GM12878 (cell line): ENCODE measurements around the gene SLF2. TPM values are rescaled to one million over a fixed set of nuclear protein-coding genes. Genes with fewer than 3 reads are reported as not detected.
"Not testable (repeated sequence)": the region's sequence is repeated elsewhere in the genome, so short reads cannot be mapped to it uniquely, and the experiment has no call there.

Experiments used
- ATAC-seq: fragments of 200-7000 bp; cut with Tn5 transposase; 3 replicates; pipeline ENCODE4 v1.9.1; 2020; ENCODE audit warnings: mild to moderate bottlenecking, moderate library complexity
- BruUV-seq: library from RNA; stranded (reverse); fragments of 400-500 nt; replicated peaks from 2 replicates; lab custom pipeline; 2021; lab: Mats Ljungman, UMichigan
- CTCF ChIA-PET: fragments of 300-600 bp; sonication (Branson Sonifier 250); formaldehyde crosslinking; extraction: SDS; loops from one replicate; lab custom pipeline; 2021; ENCODE audit warnings: inconsistent platforms; lab: Yijun Ruan, JAX
- POLR2A ChIA-PET: fragments of 350-600 bp; formaldehyde crosslinking; extraction: SDS; loops from one replicate; lab custom pipeline; 2021; ENCODE audit warnings: inconsistent platforms; lab: Charles Lee
- RAD21 ChIA-PET: fragments of 300-600 bp; sonication (Branson Sonifier 250); formaldehyde crosslinking; loops from one replicate; lab custom pipeline; 2023; ENCODE audit warnings: antibody characterized with exemption; ENCODE audit not compliant: unreplicated experiment; lab: Charles Lee
- SMC1A ChIA-PET: fragments of 300-600 bp; sonication (Branson Sonifier 250); formaldehyde crosslinking; loops from one replicate; lab custom pipeline; 2023; ENCODE audit not compliant: unreplicated experiment, uncharacterized antibody; lab: Charles Lee
- DNase-seq: peaks from one replicate; pipeline ENCODE4 v3.0.0-alpha.2; 2011; ENCODE audit warnings: low read depth, low spot score
- FAIRE-seq: peaks from 3 replicates; lab custom pipeline; 2011; peaks lifted over from hg19 to GRCh38; lab: Jason Lieb, UNC
- H2AFZ ChIP-seq: 2 replicates; pipeline ENCODE4 v1.6.0; 2011; ENCODE audit warnings: low read depth, low read length, control low read depth; ENCODE audit not compliant: control insufficient read depth
- H3K27ac ChIP-seq: 2 replicates; pipeline ENCODE4 v1.5.1; 2011; ENCODE audit warnings: control low read depth; ENCODE audit not compliant: control insufficient read depth, insufficient read depth
- H3K27me3 ChIP-seq, 2 experiments: replicated peaks in 1 of 2; 2 replicates each; pipeline versions ENCODE4 v1.6.0 to v1.6.1; 2011; ENCODE audit warnings: low read length in 1 of 2; ENCODE audit not compliant: control insufficient read depth in 2 of 2, insufficient read depth in 2 of 2
- H3K36me3 ChIP-seq, 2 experiments: 2 replicates each; pipeline ENCODE4 v1.5.1; 2011; ENCODE audit warnings: low read length in 1 of 2; ENCODE audit not compliant: control insufficient read depth in 2 of 2, insufficient read depth in 2 of 2
- H3K4me1 ChIP-seq: 2 replicates; pipeline ENCODE4 v1.6.1; 2011; ENCODE audit warnings: mild to moderate bottlenecking, low read length, moderate library complexity, mixed read lengths; ENCODE audit not compliant: control insufficient read depth, insufficient read depth
- H3K4me2 ChIP-seq: 2 replicates; pipeline ENCODE4 v1.6.0; 2011; ENCODE audit warnings: control low read depth; ENCODE audit not compliant: control insufficient read depth, insufficient read depth
- H3K4me3 ChIP-seq: fragments of 200-600 bp; sonication (generic); 2 replicates; pipeline ENCODE4 v1.5.1; 2016
- H3K79me2 ChIP-seq: 2 replicates; pipeline ENCODE4 v1.6.0; 2011; ENCODE audit warnings: low read length; ENCODE audit not compliant: control insufficient read depth, insufficient read depth
- H3K9ac ChIP-seq: 2 replicates; pipeline ENCODE4 v1.8.0; 2011; ENCODE audit warnings: low read length, control low read depth, mixed read lengths; ENCODE audit not compliant: control insufficient read depth, insufficient read depth
- H3K9me3 ChIP-seq: replicated peaks from 3 replicates; pipeline ENCODE4 v1.5.1; 2011; ENCODE audit warnings: mild to moderate bottlenecking, low read length; ENCODE audit not compliant: control insufficient read depth, insufficient read depth
- H4K20me1 ChIP-seq: 2 replicates; pipeline ENCODE4 v1.6.0; 2011; ENCODE audit not compliant: control insufficient read depth, insufficient read depth
- BCL3 ChIP-seq: IDR thresholded peaks from 2 replicates; pipeline ENCODE4 v1.6.1; 2011; ENCODE audit warnings: borderline replicate concordance, low read depth, mild to moderate bottlenecking, moderate library complexity, low read length; ENCODE audit not compliant: insufficient read depth, poor library complexity, severe bottlenecking
- ESRRA ChIP-seq: IDR thresholded peaks from 2 replicates; pipeline ENCODE4 v1.6.1; 2012; ENCODE audit warnings: mild to moderate bottlenecking, low read length, improper control_type of control experiment
- NR2C1 ChIP-seq: fragments of 450-650 bp; IDR thresholded peaks from 2 replicates; pipeline ENCODE4 v1.6.1; 2017; ENCODE audit warnings: antibody characterized with exemption, mild to moderate bottlenecking, moderate library complexity
- NR2F1 ChIP-seq: fragments of 450-650 bp; conservative IDR thresholded peaks from 2 replicates; pipeline ENCODE4 v1.6.1; 2017; ENCODE audit warnings: mild to moderate bottlenecking
- WGBS: methylation state at CpG from one replicate; pipeline ENCODE4 v1.1.6; 2016; ENCODE audit warnings: low lambda C conversion rate; ENCODE audit not compliant: insufficient replicate concordance, insufficient coverage; ENCODE audit errors: missing lambda C conversion rate; 5-methylcytosine and 5-hydroxymethylcytosine counted together
- in situ Hi-C: fragments of 300-500 bp; cut with MboI; formaldehyde crosslinking; loops from 9 replicates; pipeline ENCODE4 v1.14.3; 2018; ENCODE audit warnings: mixed read lengths
- intact Hi-C: fragments of 100-400 bp; cut with micrococcal nuclease; formaldehyde crosslinking; loops from one replicate; pipeline ENCODE4 v1.14.2; 2022; ENCODE audit not compliant: unreplicated experiment
- polyA plus RNA-seq, 11 experiments: library from polyadenylated mRNA; depleted of rRNA in 4 of 11; unstranded in 6 of 11; stranded (reverse) in 5 of 11; fragments of >200 nt; fragmentation: Nextera tagmentation in 4 of 11; fragmentation: Illumina TruSeq in 1 of 11; extraction: Ambion mirVana in 4 of 11; extraction: Trizol in 1 of 11; gene quantifications; 1 replicate in 1 of 11; 2 replicates in 10 of 11; pipeline versions ENCODE4 v1.2.1 to v1.2.3, GENCODE V29; 2011 to 2016; ENCODE audit warnings: inconsistent platforms in 2 of 11, missing spikeins in 2 of 11, low read depth in 1 of 11
- total RNA-seq, 4 experiments: library from RNA; depleted of rRNA in 3 of 4; stranded (reverse); fragments of >200 nt in 3 of 4; fragmentation: Illumina TruSeq in 1 of 4; extraction: Trizol in 1 of 4; gene quantifications; 2 replicates each; pipeline versions ENCODE4 v1.2.1 to v1.2.3, GENCODE V29; 2013 to 2021

Gene SLF2
- total and polyA plus RNA-seq, 10 of the 15 experiments (the other 5 are each of a cell fraction or from before 2014, with no cell fraction given): 3.0 to 25.2 (median 17.9) TPM

- BruUV-seq: no TSS peak
Observed at GRCh38 chr10:100972115-100972903, 59.5 kb downstream of the SLF2 start.

GRCh38 chr10:100972904-100973535, 60.3 kb downstream of the SLF2 start:
- no peak overlapping the region for H3K9ac ChIP-seq
- TF ChIP-seq BCL3: no peak
- ChIA-PET CTCF (interaction anchor here (0.6 to 1.7 kb wide), 3 partner anchors 9 to 299 kb away, joined by 3 to 5 read pairs (median 3); no protein-coding TSS in a partner anchor), SMC1A (no interaction called here), RAD21 (no interaction called here), POLR2A (no interaction called here)
- FAIRE-seq (no peak), DNase-seq (no peak), ATAC-seq (no peak)
- H3K79me2 ChIP-seq: no peaks in the 10 kb centered on the region
- H3K4me3 ChIP-seq: no peak overlapping the region
- intact Hi-C loops: no loop called here
- H3K27me3 ChIP-seq: no peaks in the 10 kb centered on the region
- no peaks in the 10 kb centered on the region for H3K36me3 ChIP-seq
- WGBS: 67% methylated on average over 6 of the region's 6 CpGs
- H3K9me3 ChIP-seq: no peaks in the 10 kb centered on the region
- BruUV-seq: no TSS peak
- no peak overlapping the region for H2AFZ ChIP-seq
- in situ Hi-C loops: no loop called here
- H4K20me1 ChIP-seq: no peaks in the 10 kb centered on the region
- no peak overlapping the region for H3K4me2 ChIP-seq
- H3K27ac ChIP-seq: no peak overlapping the region
- H3K4me1 ChIP-seq: peaks cover 3% of the 10 kb centered on the region; the same call in 1 of the 2 replicates

More at GRCh38 chr10:100972115-100972903, 59.5 kb downstream of the SLF2 start:
- no peaks in the 10 kb centered on the region for H3K79me2 ChIP-seq
- H3K9ac ChIP-seq: no peak overlapping the region
- no peaks in the 10 kb centered on the region for H4K20me1 ChIP-seq
- peaks cover 3% of the 10 kb centered on the region; the same call in 1 of the 2 replicates for H3K4me1 ChIP-seq
- in situ Hi-C loops: no loop called here
- intact Hi-C loops: no loop called here
- no peak overlapping the region for H3K4me3 ChIP-seq
- ChIA-PET POLR2A (interaction anchor here (0.6 kb wide), 1 partner anchor 13 kb away, joined by 3 read pairs; no protein-coding TSS in a partner anchor), SMC1A (no interaction called here), RAD21 (no interaction called here)
- FAIRE-seq: no peak
- no peak overlapping the region for H2AFZ ChIP-seq
- ATAC-seq: no peak
- DNase-seq: no peak
- H3K27ac ChIP-seq: no peak overlapping the region
- TF ChIP-seq ESRRA (no peak), NR2C1 (peak; percentile 39), NR2F1 (peak; percentile 66)
- TF ChIP-seq, all 136 proteins: peak for 2
- Histone ChIP-seq H3K9me3 (no peaks in the 10 kb centered on the region), H3K4me2 (no peak overlapping the region), H3K27me3 (no peaks in the 10 kb centered on the region), H3K36me3 (no peaks in the 10 kb centered on the region; a peak in 1 of 4 replicates)
- CTCF ChIA-PET: interaction anchor here (0.6 to 1.7 kb wide), 3 partner anchors 9 to 299 kb away, joined by 3 to 5 read pairs (median 3); no protein-coding TSS in a partner anchor
- WGBS: 40% methylated on average over 13 of the region's 13 CpGs

GRCh38 chr10:100975397-100975796, 62.6 kb downstream of the SLF2 start:
- WGBS: 54% methylated on average over 8 of the region's 8 CpGs
- H3K9ac ChIP-seq, FAIRE-seq, H3K27ac ChIP-seq, POLR2A ChIA-PET, H3K36me3 ChIP-seq, H4K20me1 ChIP-seq, H3K4me3 ChIP-seq, H2AFZ ChIP-seq, RAD21 ChIA-PET, H3K4me2 ChIP-seq, DNase-seq, H3K9me3 ChIP-seq, H3K79me2 ChIP-seq, H3K27me3 ChIP-seq, in situ Hi-C loops, BruUV-seq, intact Hi-C loops, SMC1A ChIA-PET, H3K4me1 ChIP-seq, ATAC-seq: not testable (repeated sequence)
- CTCF ChIA-PET: interaction anchor here (1.0 to 1.5 kb wide), 3 partner anchors 10 to 39 kb away, joined by 4 to 5 read pairs (median 5); no protein-coding TSS in a partner anchor
